SK-N-SH treated with all-trans-retinoic acid at 6 μM for 48 hours (cell line): ENCODE results near the gene SRPX2.

Experiments
- ATAC-seq: fragments of 200-7000 bp; cut with Tn5 transposase; 3 replicates; pipeline ENCODE4 v1.9.1; 2020; ENCODE audit warnings: mild to moderate bottlenecking, moderate library complexity
- ARNTL ChIP-seq: fragments of 450-650 bp; formaldehyde crosslinking; IDR thresholded peaks from 2 replicates; pipeline ENCODE4 v1.5.0; 2020; ENCODE audit warnings: low read depth, mild to moderate bottlenecking, moderate library complexity, borderline replicate concordance
- BACH2 ChIP-seq: fragments of 250-450 bp; sonication (Bioruptor Pico); IDR thresholded peaks from 2 replicates; pipeline ENCODE4 v1.9.0; 2021; ENCODE audit warnings: mild to moderate bottlenecking, borderline replicate concordance
- CREB5 ChIP-seq: fragments of 250-450 bp; sonication (Bioruptor Pico); IDR thresholded peaks from 2 replicates; pipeline ENCODE4 v1.5.1; 2020; ENCODE audit warnings: low read depth, mild to moderate bottlenecking, moderate library complexity
- CSRNP3 ChIP-seq: fragments of 250-450 bp; sonication (Bioruptor Pico); IDR thresholded peaks from 2 replicates; pipeline ENCODE4 v1.5.1; 2021; ENCODE audit warnings: mild to moderate bottlenecking, moderate library complexity
- GLIS3 ChIP-seq: fragments of 250-450 bp; sonication (Bioruptor Pico); IDR thresholded peaks from 2 replicates; pipeline ENCODE4 v1.5.0; 2020; ENCODE audit warnings: mild to moderate bottlenecking, moderate library complexity
- ISL1 ChIP-seq: fragments of 250-450 bp; sonication (Bioruptor Pico); IDR thresholded peaks from 2 replicates; pipeline ENCODE4 v2.1.2; 2022; ENCODE audit warnings: mild to moderate bottlenecking, moderate library complexity
- OSR1 ChIP-seq: fragments of 250-450 bp; sonication (Bioruptor Pico); IDR thresholded peaks from 2 replicates; pipeline ENCODE4 v1.8.0; 2022; ENCODE audit warnings: moderate library complexity, mild to moderate bottlenecking, inconsistent platforms
- PATZ1 ChIP-seq: fragments of 250-450 bp; sonication (Bioruptor Pico); IDR thresholded peaks from 2 replicates; pipeline ENCODE4 v1.8.0; 2020; ENCODE audit warnings: mild to moderate bottlenecking, moderate library complexity, borderline replicate concordance
- PPARA ChIP-seq: fragments of 250-450 bp; sonication (Bioruptor Pico); IDR thresholded peaks from 2 replicates; pipeline ENCODE4 v1.5.0; 2020; ENCODE audit warnings: mild to moderate bottlenecking, borderline replicate concordance
- RARB ChIP-seq: fragments of 250-450 bp; sonication (Bioruptor Pico); IDR thresholded peaks from 2 replicates; pipeline ENCODE4 v1.8.0; 2021; ENCODE audit warnings: mild to moderate bottlenecking, moderate library complexity
- SNAI2 ChIP-seq: fragments of 250-450 bp; sonication (Bioruptor Pico); IDR thresholded peaks from 2 replicates; pipeline ENCODE4 v1.5.0; 2020; ENCODE audit warnings: mild to moderate bottlenecking, moderate library complexity
- TCF4 ChIP-seq: fragments of 250-450 bp; sonication (Bioruptor Pico); IDR thresholded peaks from 2 replicates; pipeline ENCODE4 v1.8.0; 2021; ENCODE audit warnings: mild to moderate bottlenecking, moderate library complexity, borderline replicate concordance
- TOX ChIP-seq: fragments of 250-450 bp; sonication (Bioruptor Pico); IDR thresholded peaks from 2 replicates; pipeline ENCODE4 v1.8.0; 2021; ENCODE audit warnings: mild to moderate bottlenecking, moderate library complexity, borderline replicate concordance
- TSHZ2 ChIP-seq: fragments of 250-450 bp; sonication (Bioruptor Pico); IDR thresholded peaks from 2 replicates; pipeline ENCODE4 v1.5.0; 2020; ENCODE audit warnings: mild to moderate bottlenecking, moderate library complexity
- ZFP3 ChIP-seq: fragments of 250-450 bp; sonication (Bioruptor Pico); IDR thresholded peaks from 2 replicates; pipeline ENCODE4 v1.5.0; 2020; ENCODE audit warnings: mild to moderate bottlenecking, moderate library complexity
- ZNF565 ChIP-seq: fragments of 450-650 bp; formaldehyde crosslinking; conservative IDR thresholded peaks from 2 replicates; pipeline ENCODE4 v1.5.0; 2020; ENCODE audit warnings: low read depth, mild to moderate bottlenecking, moderate library complexity
- ZNF8 ChIP-seq: fragments of 450-650 bp; formaldehyde crosslinking; IDR thresholded peaks from 2 replicates; pipeline ENCODE4 v1.5.0; 2020; ENCODE audit warnings: mild to moderate bottlenecking, moderate library complexity

Gene SRPX2

GRCh38 chrX:100642290-100642689, 1.7 kb upstream of the SRPX2 start:
- no peak for TF ChIP-seq GLIS3
- TF ChIP-seq ISL1, result no peak
- no peak for TF ChIP-seq TOX (CRISPR knock-in tag)
- TF ChIP-seq OSR1 (CRISPR knock-in tag), result no peak
- TF ChIP-seq CREB5 (CRISPR knock-in tag), result no peak
- no peak for TF ChIP-seq PATZ1 (CRISPR knock-in tag)
- TF ChIP-seq TSHZ2 (CRISPR knock-in tag), result no peak
- no peak for TF ChIP-seq ZFP3
- ATAC-seq, result no peak

GRCh38 chrX:100643212-100643611, 787 bp upstream of the SRPX2 start:
- TF ChIP-seq PPARA (CRISPR knock-in tag) (no peak), SNAI2 (CRISPR knock-in tag) (no peak)
- ATAC-seq, result no peak

- no peak for ATAC-seq
- TF ChIP-seq TSHZ2 (CRISPR knock-in tag) (no peak), ZNF565 (no peak), OSR1 (CRISPR knock-in tag) (no peak), TCF4 (CRISPR knock-in tag) (no peak), ZNF8 (CRISPR knock-in tag) (no peak), BACH2 (CRISPR knock-in tag) (no peak), CSRNP3 (CRISPR knock-in tag) (no peak), PPARA (CRISPR knock-in tag) (no peak)
Measured at GRCh38 chrX:100645106-100645505, 1.1 kb downstream of the SRPX2 start.

GRCh38 chrX:100647095-100647494, 3.1 kb downstream of the SRPX2 start:
- ATAC-seq, result no peak
- TF ChIP-seq ARNTL (CRISPR knock-in tag) (no peak), PPARA (CRISPR knock-in tag) (no peak), ZFP3 (no peak), RARB (CRISPR knock-in tag) (no peak)
- TF ChIP-seq, all 23 proteins: peak for 0
